Measurements from ENCODE around the gene PTPRG. TPM values are rescaled to one million over a fixed set of nuclear protein-coding genes. Genes with fewer than 3 reads are reported as not detected.

Gene PTPRG
- total and polyA plus RNA-seq, 2 donors (not counting 3 experiments of a cell fraction or from before 2014, with no cell fraction given) = 8.9 to 39.1 TPM

DNA sequence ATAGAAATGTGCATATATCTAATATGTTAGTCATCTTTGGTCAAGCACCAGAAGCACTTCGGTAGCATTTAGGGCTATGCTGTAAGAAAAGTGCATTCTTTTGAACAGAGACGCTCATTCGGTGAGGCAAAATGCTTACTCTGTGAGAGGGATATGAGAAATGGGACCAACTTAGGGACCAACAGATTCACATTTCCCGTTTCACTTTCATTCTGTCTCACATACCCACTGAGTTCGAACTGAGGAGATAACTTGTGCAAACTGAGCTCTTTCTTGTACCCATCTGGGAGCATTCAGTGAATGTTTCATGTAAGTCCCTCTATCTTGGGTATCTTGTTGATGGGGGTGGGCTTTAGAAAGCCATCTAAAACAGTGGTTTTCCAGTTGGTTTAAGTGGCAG lies 676.6 kb downstream of the PTPRG start:
- H3K4me2 ChIP-seq (ENCODE audit: insufficient read depth, low read length) = no peak overlapping the region
- dilution Hi-C loops (cut with MboI; ENCODE audit: extremely low pct_ligation_motif_present, low sequenced_read_pairs) = no loop called here
- POLR2A ChIA-PET = no interaction called here
- no peaks in the 10 kb centered on the region for H3K36me3 ChIP-seq (ENCODE audit: control insufficient read depth in 2 of 2, extremely low read depth in 1 of 2, insufficient read depth in 2 of 2, low read length in 2 of 2)
- DNase-seq (ENCODE audit: low read depth, low spot score) = no peak
- no peaks in the 10 kb centered on the region for H3K79me2 ChIP-seq (ENCODE audit: control insufficient read depth, insufficient read depth, low read length)
- no peaks in the 10 kb centered on the region for H3K4me1 ChIP-seq (ENCODE audit: control insufficient read depth, extremely low read depth, insufficient read depth, low read length)
- no peaks in the 10 kb centered on the region for H4K20me1 ChIP-seq (replicated peaks; ENCODE audit: control insufficient read depth, extremely low read depth, insufficient read depth, low read length)
- no peak overlapping the region for H3K27ac ChIP-seq (ENCODE audit: insufficient read depth, low read depth, low read length)
- TF ChIP-seq MYC (IDR thresholded peaks at IDR 0.05; ENCODE audit: low read depth, low read length) = no peak
- no peak for TF ChIP-seq GATA2 (IDR thresholded peaks at IDR 0.05; ENCODE audit: insufficient read depth, insufficient read length, low read depth, low read length)
- TF ChIP-seq JUN (IDR thresholded peaks at IDR 0.05; ENCODE audit: borderline replicate concordance, insufficient read depth, insufficient read length, low read depth) = no peak
- no peak for TF ChIP-seq FOS (IDR thresholded peaks at IDR 0.05; ENCODE audit: borderline replicate concordance, insufficient read depth, low read length)
- no peak for TF ChIP-seq EZH2 (IDR thresholded peaks at IDR 0.05; ENCODE audit: borderline replicate concordance, low read depth, low read length, severe bottlenecking)
- TF ChIP-seq, protein P1, sequence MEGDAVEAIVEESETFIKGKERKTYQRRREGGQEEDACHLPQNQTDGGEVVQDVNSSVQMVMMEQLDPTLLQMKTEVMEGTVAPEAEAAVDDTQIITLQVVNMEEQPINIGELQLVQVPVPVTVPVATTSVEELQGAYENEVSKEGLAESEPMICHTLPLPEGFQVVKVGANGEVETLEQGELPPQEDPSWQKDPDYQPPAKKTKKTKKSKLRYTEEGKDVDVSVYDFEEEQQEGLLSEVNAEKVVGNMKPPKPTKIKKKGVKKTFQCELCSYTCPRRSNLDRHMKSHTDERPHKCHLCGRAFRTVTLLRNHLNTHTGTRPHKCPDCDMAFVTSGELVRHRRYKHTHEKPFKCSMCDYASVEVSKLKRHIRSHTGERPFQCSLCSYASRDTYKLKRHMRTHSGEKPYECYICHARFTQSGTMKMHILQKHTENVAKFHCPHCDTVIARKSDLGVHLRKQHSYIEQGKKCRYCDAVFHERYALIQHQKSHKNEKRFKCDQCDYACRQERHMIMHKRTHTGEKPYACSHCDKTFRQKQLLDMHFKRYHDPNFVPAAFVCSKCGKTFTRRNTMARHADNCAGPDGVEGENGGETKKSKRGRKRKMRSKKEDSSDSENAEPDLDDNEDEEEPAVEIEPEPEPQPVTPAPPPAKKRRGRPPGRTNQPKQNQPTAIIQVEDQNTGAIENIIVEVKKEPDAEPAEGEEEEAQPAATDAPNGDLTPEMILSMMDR (IDR thresholded peaks at IDR 0.05; ENCODE audit: extremely low read depth in 1 of 2, insufficient read depth in 1 of 2, low read depth in 1 of 2, low read length in 2 of 2) = no peak
- TF ChIP-seq, protein P2, sequence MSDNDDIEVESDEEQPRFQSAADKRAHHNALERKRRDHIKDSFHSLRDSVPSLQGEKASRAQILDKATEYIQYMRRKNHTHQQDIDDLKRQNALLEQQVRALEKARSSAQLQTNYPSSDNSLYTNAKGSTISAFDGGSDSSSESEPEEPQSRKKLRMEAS (IDR thresholded peaks at IDR 0.05; ENCODE audit: insufficient read depth, insufficient read length) = no peak
- no peak for TF ChIP-seq POLR2AphosphoS5 (IDR thresholded peaks at IDR 0.05; ENCODE audit: insufficient read depth, low read depth, low read length)
- no peak for TF ChIP-seq POLR2A (IDR thresholded peaks at IDR 0.05; ENCODE audit: low read depth, low read length)
- H3K4me3 ChIP-seq (replicated peaks in 1 of 3; ENCODE audit: insufficient read depth in 1 of 3, low read depth in 1 of 3, low read length in 3 of 3) = no peak overlapping the region
- FAIRE-seq = no peak
- H3K9ac ChIP-seq (replicated peaks; ENCODE audit: extremely low read depth, insufficient read depth, low read length) = no peak overlapping the region
- no peak overlapping the region for H2AFZ ChIP-seq (ENCODE audit: low read depth, low read length)
- H3K27me3 ChIP-seq (ENCODE audit: control insufficient read depth in 2 of 2, insufficient read depth in 2 of 2, low read length in 2 of 2) = no peaks in the 10 kb centered on the region
- BruUV-seq (replicated peaks) = no TSS peak
- H3K9me1 ChIP-seq (replicated peaks; ENCODE audit: control insufficient read depth, extremely low read depth, insufficient read depth, low read length) = no peaks in the 10 kb centered on the region
- intact Hi-C loops (cut with micrococcal nuclease) = no loop called here
- no peaks in the 10 kb centered on the region for H3K9me3 ChIP-seq (replicated peaks; ENCODE audit: control insufficient read depth, insufficient read depth, low read length)
- CTCF ChIA-PET = interaction anchor here (0.6 to 1.9 kb wide), 4 partner anchors 9 to 75 kb away, joined by 3 to 6 read pairs (median 4); no protein-coding TSS in a partner anchor
